GM12878 (cell line): ENCODE data around the gene YEATS2. TPM values are rescaled to one million over a fixed set of nuclear protein-coding genes. Genes with fewer than 3 reads are reported as not detected.

Experiments used
- ATAC-seq: fragments of 200-7000 bp; cut with Tn5 transposase; 3 replicates; pipeline ENCODE4 v1.9.1; 2020; ENCODE audit warnings: mild to moderate bottlenecking, moderate library complexity
- BruUV-seq: library from RNA; stranded (reverse); fragments of 400-500 nt; replicated peaks from 2 replicates; lab custom pipeline; 2021; lab: Mats Ljungman, UMichigan
- CTCF ChIA-PET: fragments of 300-600 bp; sonication (Branson Sonifier 250); formaldehyde crosslinking; extraction: SDS; loops from one replicate; lab custom pipeline; 2021; ENCODE audit warnings: inconsistent platforms; lab: Yijun Ruan, JAX
- POLR2A ChIA-PET: fragments of 350-600 bp; formaldehyde crosslinking; extraction: SDS; loops from one replicate; lab custom pipeline; 2021; ENCODE audit warnings: inconsistent platforms; lab: Charles Lee
- RAD21 ChIA-PET: fragments of 300-600 bp; sonication (Branson Sonifier 250); formaldehyde crosslinking; loops from one replicate; lab custom pipeline; 2023; ENCODE audit warnings: antibody characterized with exemption; ENCODE audit not compliant: unreplicated experiment; lab: Charles Lee
- SMC1A ChIA-PET: fragments of 300-600 bp; sonication (Branson Sonifier 250); formaldehyde crosslinking; loops from one replicate; lab custom pipeline; 2023; ENCODE audit not compliant: unreplicated experiment, uncharacterized antibody; lab: Charles Lee
- DNase-seq: peaks from one replicate; pipeline ENCODE4 v3.0.0-alpha.2; 2011; ENCODE audit warnings: low read depth, low spot score
- FAIRE-seq: peaks from 3 replicates; lab custom pipeline; 2011; peaks lifted over from hg19 to GRCh38; lab: Jason Lieb, UNC
- H2AFZ ChIP-seq: 2 replicates; pipeline ENCODE4 v1.6.0; 2011; ENCODE audit warnings: low read depth, low read length, control low read depth; ENCODE audit not compliant: control insufficient read depth
- H3K27ac ChIP-seq: 2 replicates; pipeline ENCODE4 v1.5.1; 2011; ENCODE audit warnings: control low read depth; ENCODE audit not compliant: control insufficient read depth, insufficient read depth
- H3K27me3 ChIP-seq, 2 experiments: replicated peaks in 1 of 2; 2 replicates each; pipeline versions ENCODE4 v1.6.0 to v1.6.1; 2011; ENCODE audit warnings: low read length in 1 of 2; ENCODE audit not compliant: control insufficient read depth in 2 of 2, insufficient read depth in 2 of 2
- H3K36me3 ChIP-seq, 2 experiments: 2 replicates each; pipeline ENCODE4 v1.5.1; 2011; ENCODE audit warnings: low read length in 1 of 2; ENCODE audit not compliant: control insufficient read depth in 2 of 2, insufficient read depth in 2 of 2
- H3K4me1 ChIP-seq: 2 replicates; pipeline ENCODE4 v1.6.1; 2011; ENCODE audit warnings: mild to moderate bottlenecking, low read length, moderate library complexity, mixed read lengths; ENCODE audit not compliant: control insufficient read depth, insufficient read depth
- H3K4me2 ChIP-seq: 2 replicates; pipeline ENCODE4 v1.6.0; 2011; ENCODE audit warnings: control low read depth; ENCODE audit not compliant: control insufficient read depth, insufficient read depth
- H3K4me3 ChIP-seq: fragments of 200-600 bp; sonication (generic); 2 replicates; pipeline ENCODE4 v1.5.1; 2016
- H3K79me2 ChIP-seq: 2 replicates; pipeline ENCODE4 v1.6.0; 2011; ENCODE audit warnings: low read length; ENCODE audit not compliant: control insufficient read depth, insufficient read depth
- H3K9ac ChIP-seq: 2 replicates; pipeline ENCODE4 v1.8.0; 2011; ENCODE audit warnings: low read length, control low read depth, mixed read lengths; ENCODE audit not compliant: control insufficient read depth, insufficient read depth
- H3K9me3 ChIP-seq: replicated peaks from 3 replicates; pipeline ENCODE4 v1.5.1; 2011; ENCODE audit warnings: mild to moderate bottlenecking, low read length; ENCODE audit not compliant: control insufficient read depth, insufficient read depth
- H4K20me1 ChIP-seq: 2 replicates; pipeline ENCODE4 v1.6.0; 2011; ENCODE audit not compliant: control insufficient read depth, insufficient read depth
- CTCF ChIP-seq, 3 experiments: IDR thresholded peaks in 2 of 3; conservative IDR thresholded peaks in 1 of 3; 2 replicates each; pipeline ENCODE4 v1.5.1; 2011; ENCODE audit warnings: low read depth in 3 of 3, low read length in 3 of 3, mild to moderate bottlenecking in 3 of 3, control low read depth in 2 of 3, moderate library complexity in 2 of 3, inconsistent platforms in 1 of 3, mixed read lengths in 1 of 3; ENCODE audit not compliant: control insufficient read depth in 2 of 3, insufficient read depth in 1 of 3; ENCODE audit errors: extremely low read depth in 1 of 3
- DPF2 ChIP-seq: fragments of 450-650 bp; IDR thresholded peaks from 2 replicates; pipeline ENCODE4 v1.6.1; 2017; ENCODE audit warnings: mild to moderate bottlenecking
- IKZF2 ChIP-seq, 2 experiments: fragments of 450-650 bp; IDR thresholded peaks; 2 replicates each; pipeline ENCODE4 v1.6.1; 2017; ENCODE audit warnings: mild to moderate bottlenecking in 2 of 2, moderate library complexity in 2 of 2
- POU2F2 ChIP-seq: IDR thresholded peaks from 3 replicates; pipeline ENCODE4 v1.6.1; 2011; ENCODE audit warnings: low read depth, mild to moderate bottlenecking, low read length, borderline replicate concordance
- RELA ChIP-seq: fragments of 450-650 bp; IDR thresholded peaks from 2 replicates; pipeline ENCODE4 v1.8.0; 2014; ENCODE audit warnings: borderline replicate concordance; ENCODE audit not compliant: partially characterized antibody
- SMARCA5 ChIP-seq: fragments of 450-650 bp; IDR thresholded peaks from 2 replicates; pipeline ENCODE4 v1.6.1; 2017; ENCODE audit warnings: mild to moderate bottlenecking
- STAT1 ChIP-seq: fragments of 450-650 bp; conservative IDR thresholded peaks from 2 replicates; pipeline ENCODE4 v1.6.1; 2014; ENCODE audit warnings: antibody characterized with exemption, mild to moderate bottlenecking
- STAT3 ChIP-seq: IDR thresholded peaks from 2 replicates; pipeline ENCODE4 v1.6.1; 2011; ENCODE audit warnings: low read depth, low read length, improper control_type of control experiment
- ZNF207 ChIP-seq: fragments of 450-650 bp; IDR thresholded peaks from 2 replicates; pipeline ENCODE4 v1.6.1; 2014; ENCODE audit warnings: antibody characterized with exemption, mild to moderate bottlenecking, borderline replicate concordance
- ZNF217 ChIP-seq: fragments of 450-650 bp; IDR thresholded peaks from 2 replicates; pipeline ENCODE4 v1.6.1; 2017; ENCODE audit warnings: antibody characterized with exemption, mild to moderate bottlenecking
- WGBS: methylation state at CpG from one replicate; pipeline ENCODE4 v1.1.6; 2016; ENCODE audit warnings: low lambda C conversion rate; ENCODE audit not compliant: insufficient replicate concordance, insufficient coverage; ENCODE audit errors: missing lambda C conversion rate; 5-methylcytosine and 5-hydroxymethylcytosine counted together
- in situ Hi-C: fragments of 300-500 bp; cut with MboI; formaldehyde crosslinking; loops from 9 replicates; pipeline ENCODE4 v1.14.3; 2018; ENCODE audit warnings: mixed read lengths
- intact Hi-C: fragments of 100-400 bp; cut with micrococcal nuclease; formaldehyde crosslinking; loops from one replicate; pipeline ENCODE4 v1.14.2; 2022; ENCODE audit not compliant: unreplicated experiment
- polyA plus RNA-seq, 11 experiments: library from polyadenylated mRNA; depleted of rRNA in 4 of 11; unstranded in 6 of 11; stranded (reverse) in 5 of 11; fragments of >200 nt; fragmentation: Nextera tagmentation in 4 of 11; fragmentation: Illumina TruSeq in 1 of 11; extraction: Ambion mirVana in 4 of 11; extraction: Trizol in 1 of 11; gene quantifications; 1 replicate in 1 of 11; 2 replicates in 10 of 11; pipeline versions ENCODE4 v1.2.1 to v1.2.3, GENCODE V29; 2011 to 2016; ENCODE audit warnings: inconsistent platforms in 2 of 11, missing spikeins in 2 of 11, low read depth in 1 of 11
- total RNA-seq, 4 experiments: library from RNA; depleted of rRNA in 3 of 4; stranded (reverse); fragments of >200 nt in 3 of 4; fragmentation: Illumina TruSeq in 1 of 4; extraction: Trizol in 1 of 4; gene quantifications; 2 replicates each; pipeline versions ENCODE4 v1.2.1 to v1.2.3, GENCODE V29; 2013 to 2021
- TF ChIP-seq, protein P1 (sequence below): fragments of 450-650 bp; IDR thresholded peaks from 2 replicates; pipeline ENCODE4 v1.6.1; 2017; ENCODE audit warnings: low read depth, mild to moderate bottlenecking, moderate library complexity

YEATS2 gene
- total and polyA plus RNA-seq, 10 of the 15 experiments (the other 5 are each of a cell fraction or from before 2014, with no cell fraction given), result 1.9 to 65.3 (median 25.8) TPM

- H3K4me1 ChIP-seq, result no peaks in the 10 kb centered on the region
- H3K36me3 ChIP-seq, result no peaks in the 10 kb centered on the region
- H3K4me2 ChIP-seq, result no peak overlapping the region
- intact Hi-C loops, result loop anchor here (5.0 kb wide), 2 partner anchors 103 to 143 kb away; no protein-coding TSS in a partner anchor
- WGBS, result 69% methylated on average over 7 of the region's 7 CpGs
- H4K20me1 ChIP-seq, result no peaks in the 10 kb centered on the region
- in situ Hi-C loops, result no loop called here
- DNase-seq (no peak), FAIRE-seq (no peak), ATAC-seq (no peak)
- no TSS peak for BruUV-seq
- no peak overlapping the region for H3K27ac ChIP-seq
- TF ChIP-seq STAT3, result no peak
- TF ChIP-seq POU2F2, result no peak
- H3K9ac ChIP-seq, result no peak overlapping the region
- H3K9me3 ChIP-seq, result no peaks in the 10 kb centered on the region
- no peaks in the 10 kb centered on the region for H3K27me3 ChIP-seq
- H2AFZ ChIP-seq, result no peak overlapping the region
- H3K4me3 ChIP-seq, result no peak overlapping the region
- RAD21 ChIA-PET, result interaction anchor here (0.8 kb wide), 1 partner anchor 16 kb away, joined by 3 read pairs; no protein-coding TSS in a partner anchor
- POLR2A ChIA-PET, result interaction anchor here (1.1 to 4.5 kb wide), 3 partner anchors 16 to 58 kb away, joined by 3 to 28 read pairs (median 3); partner anchors contain the start of gene KLHL24
- SMC1A ChIA-PET, result interaction anchor here (0.5 to 1.4 kb wide), 5 partner anchors 10 to 59 kb away, joined by 3 to 7 read pairs (median 3); no protein-coding TSS in a partner anchor
- CTCF ChIA-PET, result interaction anchor here (0.6 to 1.3 kb wide), 3 partner anchors 41 to 105 kb away, joined by 3 to 4 read pairs (median 3); no protein-coding TSS in a partner anchor
- H3K79me2 ChIP-seq, result peaks cover 31% of the 10 kb centered on the region
Observed at GRCh38 chr3:183695569-183696364, 1.8 kb upstream of the YEATS2 start.

GRCh38 chr3:183697123-183697609, 431 bp upstream of the YEATS2 start:
- POLR2A ChIA-PET, result interaction anchor here (0.6 to 4.5 kb wide), 13 partner anchors 10 to 966 kb away, joined by 3 to 28 read pairs (median 3); partner anchors contain the start of gene KLHL24
- CTCF ChIA-PET, result interaction anchor here (0.6 to 1.6 kb wide), 12 partner anchors 9 to 249 kb away, joined by 3 to 10 read pairs (median 3); no protein-coding TSS in a partner anchor
- intact Hi-C loops (loop anchor here (5.0 kb wide), 2 partner anchors 105 to 145 kb away; no protein-coding TSS in a partner anchor), in situ Hi-C loops (no loop called here)
- TSS peak; percentile 78 for BruUV-seq
- Histone ChIP-seq H3K9me3 (no peaks in the 10 kb centered on the region), H3K9ac (peak overlapping the region; percentile 93; the same call in 1 of the 2 replicates), H3K4me2 (peak overlapping the region; percentile 61), H4K20me1 (no peaks in the 10 kb centered on the region; the same call in 1 of the 2 replicates), H2AFZ (peak overlapping the region; percentile 98), H3K27ac (0 out of 2 replicates have a peak overlapping the region, but pooled peaks have one; percentile 13), H3K79me2 (peaks cover 44% of the 10 kb centered on the region), H3K27me3 (no peaks in the 10 kb centered on the region), H3K4me3 (peak overlapping the region; percentile 75), H3K4me1 (no peaks in the 10 kb centered on the region), H3K36me3 (peaks cover 0 to 4% of the 10 kb centered on the region in 2 experiments; a peak in 1 of 4 replicates)
- DNase-seq (no peak), FAIRE-seq (no peak), ATAC-seq (no peak)
- WGBS, result 0% methylated on average over 4 of the region's 4 CpGs
- RAD21 ChIA-PET, result interaction anchor here (0.7 to 1.9 kb wide), 17 partner anchors 8 to 228 kb away, joined by 3 to 14 read pairs (median 3); partner anchors contain the start of gene KLHL24
- SMC1A ChIA-PET, result interaction anchor here (1.0 to 1.6 kb wide), 7 partner anchors 17 to 169 kb away, joined by 3 to 5 read pairs (median 4); no protein-coding TSS in a partner anchor
- no peak for TF ChIP-seq STAT1
- 0 out of 2 replicates have a peak, but pooled peaks have one; percentile 5 for TF ChIP-seq SMARCA5
- no peak for TF ChIP-seq IKZF2 (IDR thresholded peaks at IDR 0.05)
- TF ChIP-seq ZNF217, result peak; percentile 68
- no peak for TF ChIP-seq DPF2
- TF ChIP-seq RELA, result no peak
- TF ChIP-seq, protein P1, sequence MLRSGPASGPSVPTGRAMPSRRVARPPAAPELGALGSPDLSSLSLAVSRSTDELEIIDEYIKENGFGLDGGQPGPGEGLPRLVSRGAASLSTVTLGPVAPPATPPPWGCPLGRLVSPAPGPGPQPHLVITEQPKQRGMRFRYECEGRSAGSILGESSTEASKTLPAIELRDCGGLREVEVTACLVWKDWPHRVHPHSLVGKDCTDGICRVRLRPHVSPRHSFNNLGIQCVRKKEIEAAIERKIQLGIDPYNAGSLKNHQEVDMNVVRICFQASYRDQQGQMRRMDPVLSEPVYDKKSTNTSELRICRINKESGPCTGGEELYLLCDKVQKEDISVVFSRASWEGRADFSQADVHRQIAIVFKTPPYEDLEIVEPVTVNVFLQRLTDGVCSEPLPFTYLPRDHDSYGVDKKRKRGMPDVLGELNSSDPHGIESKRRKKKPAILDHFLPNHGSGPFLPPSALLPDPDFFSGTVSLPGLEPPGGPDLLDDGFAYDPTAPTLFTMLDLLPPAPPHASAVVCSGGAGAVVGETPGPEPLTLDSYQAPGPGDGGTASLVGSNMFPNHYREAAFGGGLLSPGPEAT, result no peak
- TF ChIP-seq ZNF207, result no peak
- no peak for TF ChIP-seq CTCF (IDR thresholded peaks at IDR 0.05 in 2 of 3, conservative IDR thresholded peaks at IDR 0.05 in 1 of 3; ENCODE audit: control insufficient read depth in 2 of 3, extremely low read depth in 1 of 3, insufficient read depth in 1 of 3, low read depth in 3 of 3, low read length in 3 of 3)
